Measurements from ENCODE around the gene OSBP.

Gene OSBP

GRCh38 chr11:59575505-59575904 lies 40.1 kb downstream of the OSBP start:
- Histone ChIP-seq H3K4me3 (ENCODE audit: low read depth in 1 of 2, low read length in 2 of 2) (no peak overlapping the region), H3K27ac (ENCODE audit: low read length) (no peak overlapping the region), H3K4me1 (ENCODE audit: insufficient read depth, low read length) (no peaks in the 10 kb centered on the region), H3K79me2 (ENCODE audit: insufficient read depth, low read length) (no peaks in the 10 kb centered on the region), H3K9me3 (ENCODE audit: insufficient read depth, low read length, severe bottlenecking) (no peaks in the 10 kb centered on the region), H2AFZ (ENCODE audit: low read depth, low read length) (no peak overlapping the region), H3K4me2 (ENCODE audit: insufficient read depth, low read length) (no peak overlapping the region), H3K36me3 (ENCODE audit: insufficient read depth, low read length) (peaks cover 54% of the 10 kb centered on the region), H4K20me1 (ENCODE audit: insufficient read depth, low read length) (no peaks in the 10 kb centered on the region), H3K9ac (ENCODE audit: low read depth, low read length) (no peak overlapping the region), H3K27me3 (ENCODE audit: insufficient read depth, low read length, poor library complexity) (no peaks in the 10 kb centered on the region)
- ATAC-seq (ENCODE audit: insufficient read depth, low read depth) (no peak), DNase-seq (no peak)
- TF ChIP-seq CTCF (IDR thresholded peaks at IDR 0.05; ENCODE audit: borderline replicate concordance, extremely low read depth, low read length, poor library complexity, severe bottlenecking) = no peak
- no peak for TF ChIP-seq EZH2 (IDR thresholded peaks at IDR 0.05; ENCODE audit: borderline replicate concordance, low read depth, low read length, severe bottlenecking)

- H3K9me3 ChIP-seq (ENCODE audit: insufficient read depth, low read length, severe bottlenecking) = no peaks in the 10 kb centered on the region
- no peak overlapping the region for H3K9ac ChIP-seq (ENCODE audit: low read depth, low read length)
- H3K36me3 ChIP-seq (ENCODE audit: insufficient read depth, low read length) = peaks cover 49% of the 10 kb centered on the region
- no peaks in the 10 kb centered on the region for H4K20me1 ChIP-seq (ENCODE audit: insufficient read depth, low read length)
- H3K27ac ChIP-seq (ENCODE audit: low read length) = no peak overlapping the region
- TF ChIP-seq EZH2 (IDR thresholded peaks at IDR 0.05; ENCODE audit: borderline replicate concordance, low read depth, low read length, severe bottlenecking) (no peak), CTCF (IDR thresholded peaks at IDR 0.05; ENCODE audit: borderline replicate concordance, extremely low read depth, low read length, poor library complexity, severe bottlenecking) (no peak)
- H3K4me1 ChIP-seq (ENCODE audit: insufficient read depth, low read length) = no peaks in the 10 kb centered on the region
- ATAC-seq (ENCODE audit: insufficient read depth, low read depth) = no peak
- no peak overlapping the region for H3K4me3 ChIP-seq (ENCODE audit: low read depth in 1 of 2, low read length in 2 of 2)
- no peaks in the 10 kb centered on the region for H3K79me2 ChIP-seq (ENCODE audit: insufficient read depth, low read length)
- DNase-seq = no peak
- no peak overlapping the region for H3K4me2 ChIP-seq (ENCODE audit: insufficient read depth, low read length)
- no peaks in the 10 kb centered on the region for H3K27me3 ChIP-seq (ENCODE audit: insufficient read depth, low read length, poor library complexity)
- H2AFZ ChIP-seq (ENCODE audit: low read depth, low read length) = no peak overlapping the region
Observed at GRCh38 chr11:59574932-59575502, 40.6 kb downstream of the OSBP start.

GRCh38 chr11:59574467-59574866 lies 41.1 kb downstream of the OSBP start:
- no peak for TF ChIP-seq EZH2 (IDR thresholded peaks at IDR 0.05; ENCODE audit: borderline replicate concordance, low read depth, low read length, severe bottlenecking)
- no peak for TF ChIP-seq CTCF (IDR thresholded peaks at IDR 0.05; ENCODE audit: borderline replicate concordance, extremely low read depth, low read length, poor library complexity, severe bottlenecking)
- DNase-seq = no peak
- no peak overlapping the region for H3K9ac ChIP-seq (ENCODE audit: low read depth, low read length)
- no peaks in the 10 kb centered on the region for H3K27me3 ChIP-seq (ENCODE audit: insufficient read depth, low read length, poor library complexity)
- no peak overlapping the region for H3K4me3 ChIP-seq (ENCODE audit: low read depth in 1 of 2, low read length in 2 of 2)
- H3K27ac ChIP-seq (ENCODE audit: low read length) = no peak overlapping the region
- no peaks in the 10 kb centered on the region for H4K20me1 ChIP-seq (ENCODE audit: insufficient read depth, low read length)
- H2AFZ ChIP-seq (ENCODE audit: low read depth, low read length) = no peak overlapping the region
- no peak for ATAC-seq (ENCODE audit: insufficient read depth, low read depth)
- H3K4me1 ChIP-seq (ENCODE audit: insufficient read depth, low read length) = no peaks in the 10 kb centered on the region
- no peak overlapping the region for H3K4me2 ChIP-seq (ENCODE audit: insufficient read depth, low read length)
- no peaks in the 10 kb centered on the region for H3K9me3 ChIP-seq (ENCODE audit: insufficient read depth, low read length, severe bottlenecking)
- H3K79me2 ChIP-seq (ENCODE audit: insufficient read depth, low read length) = no peaks in the 10 kb centered on the region
- peaks cover 46% of the 10 kb centered on the region for H3K36me3 ChIP-seq (ENCODE audit: insufficient read depth, low read length)

GRCh38 chr11:59573216-59573615 lies 42.4 kb downstream of the OSBP start:
- no peak overlapping the region for H3K9ac ChIP-seq (ENCODE audit: low read depth, low read length)
- peaks cover 36% of the 10 kb centered on the region for H3K36me3 ChIP-seq (ENCODE audit: insufficient read depth, low read length)
- no peak overlapping the region for H3K4me3 ChIP-seq (ENCODE audit: low read depth in 1 of 2, low read length in 2 of 2)
- H3K79me2 ChIP-seq (ENCODE audit: insufficient read depth, low read length) = no peaks in the 10 kb centered on the region
- H2AFZ ChIP-seq (ENCODE audit: low read depth, low read length) = no peak overlapping the region
- no peaks in the 10 kb centered on the region for H3K27me3 ChIP-seq (ENCODE audit: insufficient read depth, low read length, poor library complexity)
- no peaks in the 10 kb centered on the region for H4K20me1 ChIP-seq (ENCODE audit: insufficient read depth, low read length)
- DNase-seq (no peak), ATAC-seq (ENCODE audit: insufficient read depth, low read depth) (no peak)
- H3K4me2 ChIP-seq (ENCODE audit: insufficient read depth, low read length) = no peak overlapping the region
- no peaks in the 10 kb centered on the region for H3K9me3 ChIP-seq (ENCODE audit: insufficient read depth, low read length, severe bottlenecking)
- no peak for TF ChIP-seq EZH2 (IDR thresholded peaks at IDR 0.05; ENCODE audit: borderline replicate concordance, low read depth, low read length, severe bottlenecking)
- TF ChIP-seq CTCF (IDR thresholded peaks at IDR 0.05; ENCODE audit: borderline replicate concordance, extremely low read depth, low read length, poor library complexity, severe bottlenecking) = no peak
- no peak overlapping the region for H3K27ac ChIP-seq (ENCODE audit: low read length)
- H3K4me1 ChIP-seq (ENCODE audit: insufficient read depth, low read length) = no peaks in the 10 kb centered on the region

Measured in DND-41 (cell line).